RPMI8226 (cell line): ENCODE measurements around the gene RAP1GAP.

Experiments
- DNase-seq: peaks from one replicate; pipeline ENCODE4 v3.0.0-alpha.2; 2015

The RAP1GAP gene

GRCh38 chr1:21607549-21608529 lies 61.3 kb downstream of the RAP1GAP start:
- DNase-seq = peak; percentile 95

- no peak for DNase-seq
Observed at GRCh38 chr1:21605964-21606705, 63.0 kb downstream of the RAP1GAP start.

GRCh38 chr1:21605012-21605715 lies 64.0 kb downstream of the RAP1GAP start:
- DNase-seq = no peak

GRCh38 chr1:21604208-21604957 lies 64.8 kb downstream of the RAP1GAP start:
- DNase-seq = peak; percentile 26

- no peak for DNase-seq
Observed at GRCh38 chr1:21603177-21604138, 65.7 kb downstream of the RAP1GAP start.

GRCh38 chr1:21601278-21602048 lies 67.7 kb downstream of the RAP1GAP start:
- no peak for DNase-seq

- DNase-seq = no peak
Observed at GRCh38 chr1:21599402-21599801, 69.8 kb downstream of the RAP1GAP start.

- DNase-seq = no peak
Observed at GRCh38 chr1:21598904-21599303, 70.3 kb downstream of the RAP1GAP start.

GRCh38 chr1:21598417-21598816 lies 70.7 kb downstream of the RAP1GAP start:
- no peak for DNase-seq

- peak; percentile 34 for DNase-seq
Observed at GRCh38 chr1:21597753-21598152, 71.4 kb downstream of the RAP1GAP start.

GRCh38 chr1:21596628-21597027 lies 72.5 kb downstream of the RAP1GAP start:
- DNase-seq = no peak

- no peak for DNase-seq
Observed at GRCh38 chr1:21596174-21596573, 73.0 kb downstream of the RAP1GAP start.

- DNase-seq = peak; percentile 79
Observed at GRCh38 chr1:21594935-21595897, 73.9 kb downstream of the RAP1GAP start.

- no peak for DNase-seq
Observed at GRCh38 chr1:21594501-21594900, 74.7 kb downstream of the RAP1GAP start.

- DNase-seq = no peak
Observed at GRCh38 chr1:21593231-21593630, 75.9 kb downstream of the RAP1GAP start.

GRCh38 chr1:21592086-21592865 lies 76.9 kb downstream of the RAP1GAP start:
- DNase-seq = no peak

- DNase-seq = no peak
Observed at GRCh38 chr1:21590934-21591333, 78.2 kb downstream of the RAP1GAP start.

- no peak for DNase-seq
Observed at GRCh38 chr1:21590126-21590880, 78.9 kb downstream of the RAP1GAP start.
